Measurements from ENCODE around the gene SYT8. TPM values are rescaled to one million over a fixed set of nuclear protein-coding genes. Genes with fewer than 3 reads are reported as not detected.

Gene SYT8
- total and polyA plus RNA-seq, 2 of the 8 experiments (the other 6 are each of a cell fraction or from before 2014, with no cell fraction given): not detected

GRCh38 chr11:1861435-1862411 lies 26.9 kb downstream of the SYT8 start (continued):
- TF ChIP-seq CEBPB (IDR thresholded peaks at IDR 0.05; ENCODE audit: low read depth, low read length): no peak
- TF ChIP-seq BRCA1 (IDR thresholded peaks at IDR 0.05; ENCODE audit: low read depth, low read length): no peak
- TF ChIP-seq GABPA (IDR thresholded peaks at IDR 0.05; ENCODE audit: borderline replicate concordance, insufficient read depth, low read length): no peak
- no peak for TF ChIP-seq CBX5 (IDR thresholded peaks at IDR 0.05; ENCODE audit: low read depth, low read length)
- no peak for TF ChIP-seq EGR1 (IDR thresholded peaks at IDR 0.05; ENCODE audit: borderline replicate concordance, low read depth, low read length)
- TF ChIP-seq RBBP5 (IDR thresholded peaks at IDR 0.05; ENCODE audit: borderline replicate concordance, low read depth, low read length): no peak
- TF ChIP-seq SIX5 (IDR thresholded peaks at IDR 0.05; ENCODE audit: low read depth, low read length): no peak
- TF ChIP-seq FOSL1 (IDR thresholded peaks at IDR 0.05; ENCODE audit: insufficient read depth, low read depth, low read length): no peak
- no peak for TF ChIP-seq BACH1 (IDR thresholded peaks at IDR 0.05; ENCODE audit: low read length)
- no peak for TF ChIP-seq TEAD4 (IDR thresholded peaks at IDR 0.05; ENCODE audit: low read depth, low read length)
